WERI-Rb-1 (cell line): ENCODE data around the gene ROBO1.

Experiments used
- DNase-seq: peaks from one replicate; pipeline ENCODE4 v3.0.0-alpha.2; 2020
- H3K27ac ChIP-seq: fragments of 250-450 bp; sonication (Bioruptor Pico); 2 replicates; pipeline ENCODE4 v1.5.1; 2020; ENCODE audit warnings: mild to moderate bottlenecking, moderate library complexity
- H3K27me3 ChIP-seq: fragments of 250-450 bp; sonication (Bioruptor Pico); 2 replicates; pipeline ENCODE4 v1.5.1; 2021; ENCODE audit warnings: mild to moderate bottlenecking, low read depth, moderate library complexity; ENCODE audit not compliant: insufficient read depth, severe bottlenecking
- H3K36me3 ChIP-seq: fragments of 250-450 bp; sonication (Bioruptor Pico); 2 replicates; pipeline ENCODE4 v1.5.1; 2020; ENCODE audit warnings: mild to moderate bottlenecking, moderate library complexity
- H3K4me3 ChIP-seq: 2 replicates; pipeline ENCODE4 v1.5.1; 2011; ENCODE audit warnings: low read depth, mild to moderate bottlenecking, control low read depth, low read length
- H3K9me3 ChIP-seq: fragments of 250-450 bp; sonication (Bioruptor Pico); 2 replicates; pipeline ENCODE4 v1.5.1; 2021; ENCODE audit warnings: mild to moderate bottlenecking, moderate library complexity; ENCODE audit not compliant: severe bottlenecking
- CTCF ChIP-seq: IDR thresholded peaks from 2 replicates; pipeline ENCODE4 v1.5.1; 2011; ENCODE audit warnings: low read depth, mild to moderate bottlenecking, control low read depth, inconsistent platforms, low read length

ROBO1 gene

GRCh38 chr3:79038057-79038456 lies 729.7 kb downstream of the ROBO1 start:
- DNase-seq = no peak
- TF ChIP-seq CTCF = no peak
- Histone ChIP-seq H3K27ac (no peak overlapping the region), H3K4me3 (no peak overlapping the region), H3K9me3 (no peaks in the 10 kb centered on the region), H3K27me3 (no peaks in the 10 kb centered on the region), H3K36me3 (no peaks in the 10 kb centered on the region)

GRCh38 chr3:79032686-79033318 lies 735.0 kb downstream of the ROBO1 start:
- no peak overlapping the region for H3K4me3 ChIP-seq
- no peak for DNase-seq
- no peak overlapping the region for H3K27ac ChIP-seq
- 0 out of 2 replicates have a peak, but pooled peaks have one; percentile 10 for TF ChIP-seq CTCF
- H3K27me3 ChIP-seq = no peaks in the 10 kb centered on the region
- H3K36me3 ChIP-seq = no peaks in the 10 kb centered on the region
- H3K9me3 ChIP-seq = no peaks in the 10 kb centered on the region

GRCh38 chr3:79030157-79030556 lies 737.6 kb downstream of the ROBO1 start:
- no peaks in the 10 kb centered on the region for H3K27me3 ChIP-seq
- H3K9me3 ChIP-seq = no peaks in the 10 kb centered on the region
- H3K36me3 ChIP-seq = no peaks in the 10 kb centered on the region
- DNase-seq = no peak
- no peak for TF ChIP-seq CTCF
- H3K4me3 ChIP-seq = no peak overlapping the region
- no peak overlapping the region for H3K27ac ChIP-seq

GRCh38 chr3:79028916-79029315 lies 738.9 kb downstream of the ROBO1 start:
- no peaks in the 10 kb centered on the region for H3K9me3 ChIP-seq
- no peak for DNase-seq
- no peaks in the 10 kb centered on the region for H3K36me3 ChIP-seq
- no peak overlapping the region for H3K27ac ChIP-seq
- no peak for TF ChIP-seq CTCF
- no peaks in the 10 kb centered on the region for H3K27me3 ChIP-seq
- H3K4me3 ChIP-seq = no peak overlapping the region

- Histone ChIP-seq H3K4me3 (no peak overlapping the region), H3K9me3 (no peaks in the 10 kb centered on the region), H3K36me3 (no peaks in the 10 kb centered on the region), H3K27me3 (no peaks in the 10 kb centered on the region), H3K27ac (no peak overlapping the region)
- no peak for TF ChIP-seq CTCF
- no peak for DNase-seq
Measured at GRCh38 chr3:79027593-79027992, 740.2 kb downstream of the ROBO1 start.

GRCh38 chr3:79019924-79020173 lies 747.9 kb downstream of the ROBO1 start:
- H3K4me3 ChIP-seq = peak overlapping the region; percentile 88
- no peaks in the 10 kb centered on the region for H3K9me3 ChIP-seq

More at GRCh38 chr3:79019924-79020173, 747.9 kb downstream of the ROBO1 start:
- Histone ChIP-seq H3K27ac (peak overlapping the region; percentile 96), H3K36me3 (no peaks in the 10 kb centered on the region; the same call in none of the 2 replicates), H3K27me3 (no peaks in the 10 kb centered on the region)
- no peak for DNase-seq
- TF ChIP-seq CTCF = no peak
